NK-92 treated with Interleukin-12 subunit alpha and Interleukin-12 subunit beta, amount 100 ng/mL, for 24 hours (cell line): ENCODE data around the gene MYLK.
"Not testable (repeated sequence)": the region's sequence is repeated elsewhere in the genome, so short reads cannot be mapped to it uniquely, and the experiment has no call there.

Source experiments
- DNase-seq: peaks from one replicate; lab custom pipeline; 2025; lab: John Stamatoyannopoulos, UW

Gene MYLK, protein sequence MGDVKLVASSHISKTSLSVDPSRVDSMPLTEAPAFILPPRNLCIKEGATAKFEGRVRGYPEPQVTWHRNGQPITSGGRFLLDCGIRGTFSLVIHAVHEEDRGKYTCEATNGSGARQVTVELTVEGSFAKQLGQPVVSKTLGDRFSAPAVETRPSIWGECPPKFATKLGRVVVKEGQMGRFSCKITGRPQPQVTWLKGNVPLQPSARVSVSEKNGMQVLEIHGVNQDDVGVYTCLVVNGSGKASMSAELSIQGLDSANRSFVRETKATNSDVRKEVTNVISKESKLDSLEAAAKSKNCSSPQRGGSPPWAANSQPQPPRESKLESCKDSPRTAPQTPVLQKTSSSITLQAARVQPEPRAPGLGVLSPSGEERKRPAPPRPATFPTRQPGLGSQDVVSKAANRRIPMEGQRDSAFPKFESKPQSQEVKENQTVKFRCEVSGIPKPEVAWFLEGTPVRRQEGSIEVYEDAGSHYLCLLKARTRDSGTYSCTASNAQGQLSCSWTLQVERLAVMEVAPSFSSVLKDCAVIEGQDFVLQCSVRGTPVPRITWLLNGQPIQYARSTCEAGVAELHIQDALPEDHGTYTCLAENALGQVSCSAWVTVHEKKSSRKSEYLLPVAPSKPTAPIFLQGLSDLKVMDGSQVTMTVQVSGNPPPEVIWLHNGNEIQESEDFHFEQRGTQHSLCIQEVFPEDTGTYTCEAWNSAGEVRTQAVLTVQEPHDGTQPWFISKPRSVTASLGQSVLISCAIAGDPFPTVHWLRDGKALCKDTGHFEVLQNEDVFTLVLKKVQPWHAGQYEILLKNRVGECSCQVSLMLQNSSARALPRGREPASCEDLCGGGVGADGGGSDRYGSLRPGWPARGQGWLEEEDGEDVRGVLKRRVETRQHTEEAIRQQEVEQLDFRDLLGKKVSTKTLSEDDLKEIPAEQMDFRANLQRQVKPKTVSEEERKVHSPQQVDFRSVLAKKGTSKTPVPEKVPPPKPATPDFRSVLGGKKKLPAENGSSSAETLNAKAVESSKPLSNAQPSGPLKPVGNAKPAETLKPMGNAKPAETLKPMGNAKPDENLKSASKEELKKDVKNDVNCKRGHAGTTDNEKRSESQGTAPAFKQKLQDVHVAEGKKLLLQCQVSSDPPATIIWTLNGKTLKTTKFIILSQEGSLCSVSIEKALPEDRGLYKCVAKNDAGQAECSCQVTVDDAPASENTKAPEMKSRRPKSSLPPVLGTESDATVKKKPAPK (N-terminal part only)

DNA sequence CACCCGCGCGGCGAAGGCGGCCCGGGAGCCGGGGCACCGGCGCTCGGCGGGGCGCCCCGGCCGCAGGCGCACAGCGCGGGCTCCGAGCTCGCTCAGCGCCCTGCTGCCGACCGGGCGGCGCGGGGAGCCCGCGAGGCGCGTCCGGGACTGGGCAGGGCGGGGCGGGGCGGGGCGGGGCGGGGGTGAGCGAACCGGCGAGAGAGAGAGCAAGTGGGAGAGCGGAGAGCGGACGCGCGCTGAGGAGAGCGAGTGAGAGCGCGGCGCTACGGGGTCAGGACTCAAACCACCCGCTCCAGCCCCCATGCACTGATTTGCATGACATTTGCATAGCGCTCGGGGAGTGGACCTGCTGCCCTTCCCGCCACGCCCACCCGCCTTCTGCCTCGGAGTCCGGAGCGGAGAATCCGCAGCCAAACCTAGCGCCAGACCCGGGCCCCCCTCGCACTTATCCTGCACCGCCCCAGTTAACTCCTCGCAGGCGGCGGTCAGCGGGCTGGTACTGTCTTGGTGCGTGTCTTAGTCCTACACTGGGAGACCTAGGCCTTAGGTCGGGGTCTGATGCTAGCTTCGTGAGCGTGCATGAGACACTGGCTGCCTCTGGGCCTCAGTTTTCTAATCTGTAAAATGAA, at the start of gene MYLK:
MYLK (minus strand) TSS at position 130 of the 629 bp plus-strand sequence. CDS start 90,491 bp downstream, outside the sequence.
- no peak for DNase-seq

DNA sequence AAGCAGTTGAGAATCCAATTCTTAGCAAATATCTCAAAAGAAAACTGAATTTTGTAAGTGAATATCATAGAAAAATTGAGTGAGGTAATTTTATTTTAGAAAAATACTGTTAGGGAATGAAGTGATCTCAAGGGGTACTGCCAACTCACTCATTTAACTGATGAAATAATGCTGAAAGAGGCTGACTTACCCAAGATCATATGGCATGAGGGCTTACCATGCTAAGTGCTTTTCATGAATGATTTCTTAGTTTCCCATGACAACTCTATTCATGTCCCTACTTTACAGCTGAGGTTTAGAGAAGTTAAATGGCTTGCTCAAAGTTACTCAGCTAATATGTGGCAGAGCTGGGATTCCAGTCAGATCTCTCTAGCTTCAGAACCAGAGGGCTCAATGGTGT, 46.3 kb upstream of the MYLK start:
- no peak for DNase-seq

DNA sequence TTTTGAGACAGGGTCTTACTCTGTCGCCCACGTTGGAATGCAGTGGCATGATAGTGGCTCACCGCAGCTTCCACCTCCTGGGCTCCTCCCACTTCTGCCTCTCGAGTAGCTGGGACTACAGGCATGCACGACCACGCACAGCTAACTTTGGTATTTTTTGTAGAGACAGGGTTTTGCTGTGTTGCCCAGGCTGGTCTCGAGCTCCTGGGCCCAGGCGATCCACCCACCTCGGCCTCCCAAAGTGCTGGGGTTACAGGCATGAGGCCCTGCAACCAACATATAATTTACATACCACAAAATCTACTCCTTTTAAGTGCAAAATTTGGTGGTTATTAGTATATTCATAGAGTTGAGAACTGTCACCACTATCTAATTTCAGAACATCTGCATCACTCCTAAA, 45.2 kb upstream of the MYLK start:
- DNase-seq, result no peak

DNA sequence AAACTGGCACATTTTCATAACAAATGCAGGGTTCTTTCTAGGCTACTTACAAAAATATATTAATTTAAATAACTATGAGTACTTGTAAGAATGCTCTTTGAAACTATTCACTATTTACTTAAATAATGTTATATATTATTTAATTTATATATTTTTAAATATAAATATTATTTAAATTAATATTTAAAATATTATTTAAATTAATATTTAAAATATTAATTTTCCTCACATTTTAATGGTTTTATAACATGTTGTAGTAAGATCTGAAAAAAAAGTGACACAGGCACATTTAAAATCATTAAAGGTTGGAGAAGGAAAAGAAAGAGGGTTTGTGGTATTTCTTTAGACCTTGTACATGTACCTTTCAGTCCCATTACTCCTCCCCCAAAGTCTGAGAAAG, 42.3 kb upstream of the MYLK start:
- DNase-seq, result no peak

DNA sequence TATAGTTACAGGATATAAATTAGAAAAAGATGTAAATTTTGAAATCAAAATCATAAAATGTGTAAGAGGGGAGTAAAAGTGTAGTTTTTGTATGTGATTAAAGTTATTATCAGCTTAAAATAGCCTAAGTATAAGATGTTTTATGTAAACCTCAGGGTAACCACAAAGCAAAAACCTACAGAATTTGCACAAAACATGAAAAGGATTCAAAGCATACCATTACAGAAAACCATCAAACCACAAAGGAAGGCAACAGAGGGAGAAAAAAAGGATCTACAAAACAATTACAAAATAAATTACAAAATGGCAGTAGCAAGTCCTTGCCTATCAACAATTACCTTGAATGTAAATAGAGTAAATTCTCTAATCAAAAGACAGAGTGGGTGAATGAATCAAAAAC, 36.7 kb upstream of the MYLK start:
- no peak for DNase-seq

DNA sequence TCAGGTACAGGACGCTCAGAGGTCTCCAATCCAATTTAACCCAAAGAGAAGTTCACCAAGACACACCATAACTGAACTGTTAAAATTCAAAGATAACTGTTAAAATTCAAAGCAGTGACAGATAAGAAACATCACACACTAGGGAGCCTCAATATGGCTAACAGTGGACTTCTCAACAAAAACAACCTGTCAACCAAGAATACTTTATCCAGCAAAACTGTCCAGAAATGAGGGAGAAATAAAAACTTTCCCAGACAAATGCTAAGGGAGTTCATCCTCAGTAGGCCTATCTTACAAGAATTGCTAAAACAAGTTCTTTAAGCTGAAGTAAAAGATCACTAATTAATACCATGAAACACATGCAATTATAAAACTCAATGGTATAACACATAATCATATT, 36.3 kb upstream of the MYLK start:
- no peak for DNase-seq

DNA sequence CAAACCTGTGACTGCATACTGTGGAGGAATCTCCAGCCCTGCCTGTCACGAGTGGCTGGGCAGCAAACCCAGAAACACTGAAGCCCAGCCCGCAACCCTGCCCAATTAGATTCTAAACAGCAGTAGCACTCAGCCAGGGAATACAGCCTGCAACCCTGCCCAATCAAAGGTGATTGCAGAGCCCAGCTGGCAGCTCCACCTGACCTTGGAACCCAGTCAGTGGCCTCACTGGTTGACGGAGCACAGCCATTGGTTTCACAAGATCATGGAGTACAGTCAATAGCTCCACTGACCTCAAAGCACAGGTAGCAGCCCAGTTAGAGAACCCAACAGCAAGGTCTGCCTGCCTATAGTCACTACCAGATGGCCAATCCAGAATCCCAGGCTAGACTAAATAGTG, 35.2 kb upstream of the MYLK start:
- no peak for DNase-seq

DNA sequence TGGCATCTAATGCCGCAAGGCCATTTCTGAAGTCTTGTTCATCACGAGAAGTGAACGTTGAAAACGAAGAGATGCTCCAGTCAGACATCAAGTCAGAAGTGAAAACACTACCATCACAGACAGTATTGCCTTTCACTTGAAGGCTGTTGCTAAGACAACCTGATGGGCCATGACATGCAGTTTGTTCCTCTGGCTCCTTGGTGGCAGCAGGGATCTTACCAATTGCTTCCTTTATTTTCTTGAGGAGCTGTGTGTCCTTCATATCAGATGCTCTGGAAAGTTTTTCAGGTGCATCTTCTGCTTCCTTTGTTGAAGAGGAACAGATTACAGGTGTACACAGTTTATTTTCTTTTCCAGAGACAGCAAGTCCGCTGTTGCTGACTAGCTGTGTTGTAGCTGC, 30.7 kb upstream of the MYLK start:
- DNase-seq, result no peak

DNA sequence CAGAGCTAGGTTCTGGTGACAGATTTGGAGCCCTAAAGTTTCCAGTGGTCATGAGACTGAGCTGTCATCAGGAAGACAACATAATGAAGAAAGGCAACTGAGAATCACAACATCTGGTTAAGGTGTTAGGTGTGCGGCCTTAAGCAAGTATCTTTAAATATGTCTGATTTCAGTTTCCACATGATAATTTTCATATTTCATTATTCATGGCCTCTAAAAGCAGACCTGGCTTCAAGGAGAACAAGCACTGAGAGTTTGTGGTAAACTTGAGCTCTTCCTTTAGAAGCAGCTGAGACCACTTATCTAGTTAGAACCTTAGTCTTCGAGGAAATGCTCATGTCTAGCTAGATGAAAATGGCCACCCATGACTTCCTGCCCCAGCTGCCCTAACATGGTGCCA, 25.7 kb upstream of the MYLK start:
- DNase-seq, result no peak

DNA sequence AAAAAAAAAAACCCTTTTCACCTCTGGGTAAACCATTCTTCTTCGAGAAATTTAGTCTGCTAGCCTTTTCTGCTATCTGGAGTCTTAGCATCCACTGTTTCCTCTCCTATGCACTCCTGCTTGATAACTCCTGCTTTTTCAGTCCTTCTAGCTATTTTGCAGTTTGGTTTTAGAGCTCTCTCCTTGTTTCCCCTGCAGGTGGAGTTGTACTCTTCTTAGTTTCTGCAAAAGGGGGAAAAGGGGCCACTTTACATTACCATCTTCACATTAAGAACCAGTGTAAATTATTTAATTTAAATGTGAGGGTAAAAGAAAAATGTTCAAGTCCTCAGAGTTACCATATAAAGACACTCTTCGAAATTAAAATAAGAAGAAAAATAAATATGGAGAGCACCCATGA, 23.6 kb upstream of the MYLK start:
- no peak for DNase-seq

DNA sequence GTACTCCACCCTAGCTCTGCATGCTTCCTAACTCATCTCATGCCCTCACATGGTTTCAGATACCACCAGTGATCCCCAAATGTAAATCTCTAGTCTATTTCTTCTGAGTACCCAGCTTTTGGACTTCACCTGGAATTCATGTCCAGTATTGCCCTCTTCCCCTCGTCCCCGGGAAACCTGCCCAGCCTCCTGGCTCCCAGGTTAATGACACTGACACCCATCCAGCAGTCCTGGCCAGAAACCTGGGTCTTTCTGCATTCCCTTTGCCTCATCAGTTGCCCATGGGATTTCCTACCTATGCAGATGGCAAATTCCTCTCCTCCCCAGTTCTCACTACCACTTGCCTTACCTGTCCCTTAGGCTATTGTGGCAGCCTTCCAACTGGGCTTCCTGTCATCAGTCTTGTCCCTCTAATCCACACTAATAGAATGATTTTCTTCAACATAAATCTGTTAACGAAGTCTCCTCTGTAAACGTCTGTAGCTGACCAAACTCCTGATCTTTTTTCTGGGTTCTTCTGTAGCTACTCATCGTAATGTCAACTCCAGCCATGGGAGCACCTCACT, 15.3 kb upstream of the MYLK start:
- no peak for DNase-seq

DNA sequence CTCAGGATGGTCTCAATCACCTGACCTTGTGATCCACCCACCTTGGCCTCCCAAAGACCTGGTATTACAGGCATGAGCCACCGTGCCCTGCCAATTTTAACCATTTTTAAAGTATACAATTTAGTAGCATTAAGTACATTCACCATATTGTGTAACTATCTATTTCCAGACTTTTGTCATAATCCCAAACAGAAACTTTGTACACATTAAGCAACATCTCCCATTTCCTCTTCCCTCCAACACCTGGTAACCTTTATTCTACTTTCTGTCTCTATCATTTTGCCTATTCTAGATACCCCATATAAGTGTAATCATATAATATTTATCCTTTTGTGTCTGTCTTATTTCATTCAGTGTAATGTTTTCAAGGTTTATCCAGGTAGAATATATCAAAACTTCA, 8.9 kb upstream of the MYLK start:
- DNase-seq, result no peak

DNA sequence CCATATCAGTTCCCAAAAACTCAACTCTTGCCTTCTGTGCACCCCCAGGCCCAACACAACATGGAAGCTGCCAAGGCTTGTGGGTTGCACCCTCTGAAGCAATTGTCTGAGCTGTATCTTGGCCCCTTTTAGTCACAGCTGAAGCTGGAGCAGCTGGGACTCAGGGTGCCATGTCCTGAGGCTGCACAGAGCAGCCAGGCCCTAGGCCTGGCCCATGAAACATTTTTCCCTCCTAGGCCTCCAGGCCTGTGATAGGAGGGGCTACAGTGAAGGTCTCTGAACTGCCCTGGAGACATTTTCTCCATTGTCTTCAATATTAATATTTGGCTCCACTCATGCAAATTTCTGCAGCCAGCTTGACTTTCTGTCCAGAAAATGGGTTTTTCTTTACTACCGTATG, 8.1 kb upstream of the MYLK start:
- DNase-seq, result no peak

DNA sequence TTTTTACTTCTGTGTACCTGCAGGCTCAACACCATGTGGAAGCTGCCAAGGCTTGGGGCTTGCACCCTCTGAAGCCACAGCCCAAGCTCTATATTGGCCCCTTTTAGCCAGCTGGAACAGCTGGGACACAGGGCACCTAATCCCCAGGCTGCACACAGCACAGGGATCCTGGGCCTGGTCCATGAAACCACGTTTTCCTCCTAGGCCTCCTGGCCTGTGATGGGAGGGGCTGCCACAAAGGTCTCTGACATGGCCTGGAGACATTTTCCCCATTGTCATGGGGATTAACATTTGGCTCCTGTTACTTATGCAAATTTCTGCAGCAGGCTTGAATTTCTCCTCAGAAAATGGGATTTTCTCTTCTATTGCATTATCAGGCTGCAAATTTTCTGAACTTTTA, 6.9 kb upstream of the MYLK start:
- DNase-seq, result not testable (repeated sequence)

DNA sequence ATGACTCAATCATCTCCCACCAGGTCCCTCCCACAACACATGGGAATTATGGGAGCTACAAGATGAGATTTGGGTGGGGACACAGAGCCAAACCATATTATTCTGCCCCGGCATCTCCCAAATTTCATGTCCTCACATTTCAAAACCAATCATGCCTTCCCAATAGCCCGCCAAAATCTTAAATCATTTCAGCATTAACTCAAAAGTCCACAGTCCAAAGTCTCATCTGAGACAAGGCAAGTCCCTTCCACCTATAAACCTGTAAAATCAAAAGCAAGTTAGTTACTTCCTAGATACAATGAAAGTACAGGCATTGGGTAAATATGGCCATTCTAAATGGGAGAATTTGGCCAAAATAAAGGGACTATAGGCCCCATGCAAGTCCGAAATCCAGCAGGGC, 6.0 kb upstream of the MYLK start:
- not testable (repeated sequence) for DNase-seq

DNA sequence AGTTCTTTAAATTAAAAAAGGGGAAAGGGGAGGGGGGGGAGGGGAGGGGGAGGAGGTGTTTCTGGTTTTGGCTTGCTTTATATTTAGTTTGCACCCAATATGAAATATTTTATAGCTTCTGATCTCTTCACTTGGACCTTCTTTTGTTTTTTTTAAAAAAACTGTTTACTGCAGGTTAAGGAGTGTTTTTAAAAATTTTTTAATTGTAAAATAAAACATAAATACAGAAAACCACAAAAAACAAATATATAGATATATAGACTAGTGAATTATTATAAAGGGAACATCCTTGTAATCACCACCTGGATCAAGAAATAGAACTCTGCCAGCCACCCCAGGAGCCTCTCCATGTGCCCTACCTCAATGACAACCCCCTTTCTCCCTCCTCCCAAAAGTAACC, 861 bp upstream of the MYLK start:
- no peak for DNase-seq

DNA sequence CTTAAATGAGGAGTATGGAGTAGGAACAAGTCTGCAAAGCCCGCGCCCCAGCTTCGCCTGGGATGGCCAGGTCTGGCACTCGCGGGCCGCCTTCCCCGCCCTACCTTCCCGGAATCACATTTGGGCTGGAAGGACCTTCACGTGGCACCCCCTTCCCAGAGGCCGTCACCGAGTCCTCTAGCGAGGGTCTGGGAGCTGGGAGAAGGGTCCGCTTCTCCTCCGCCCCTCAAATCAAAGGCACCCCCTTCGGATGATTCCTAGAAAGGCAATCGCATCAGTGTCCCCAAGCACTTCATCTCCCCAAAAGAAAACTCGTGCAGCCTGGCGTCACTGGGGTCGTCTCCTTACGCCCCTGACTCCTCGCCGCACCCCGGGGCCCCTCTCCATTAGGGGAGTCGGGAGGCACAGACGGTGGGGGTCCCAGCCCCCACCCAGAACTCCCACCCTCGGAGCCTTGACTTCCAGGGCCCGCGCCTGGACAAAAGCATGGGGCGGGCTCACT, 380 bp downstream of the MYLK start:
- no peak for DNase-seq

DNA sequence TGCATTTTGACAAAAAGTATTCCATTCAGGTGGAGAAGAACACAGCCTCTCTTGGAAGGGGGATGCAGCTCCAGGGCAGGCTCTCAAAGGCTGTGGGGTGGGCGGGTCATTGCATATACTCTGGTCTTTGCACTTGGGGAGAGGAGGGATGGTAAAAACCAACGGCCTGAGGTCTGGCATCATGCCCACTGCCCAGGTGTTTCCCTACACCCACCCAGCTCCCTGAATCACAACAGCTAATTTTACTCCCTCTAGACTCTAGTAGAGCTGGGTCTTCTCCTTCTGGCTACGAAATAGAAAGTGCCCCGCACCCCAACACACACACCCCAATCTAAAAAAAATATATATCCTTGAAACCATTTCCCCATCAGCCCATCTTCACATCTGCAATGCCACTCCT, 1.0 kb downstream of the MYLK start:
- no peak for DNase-seq

DNA sequence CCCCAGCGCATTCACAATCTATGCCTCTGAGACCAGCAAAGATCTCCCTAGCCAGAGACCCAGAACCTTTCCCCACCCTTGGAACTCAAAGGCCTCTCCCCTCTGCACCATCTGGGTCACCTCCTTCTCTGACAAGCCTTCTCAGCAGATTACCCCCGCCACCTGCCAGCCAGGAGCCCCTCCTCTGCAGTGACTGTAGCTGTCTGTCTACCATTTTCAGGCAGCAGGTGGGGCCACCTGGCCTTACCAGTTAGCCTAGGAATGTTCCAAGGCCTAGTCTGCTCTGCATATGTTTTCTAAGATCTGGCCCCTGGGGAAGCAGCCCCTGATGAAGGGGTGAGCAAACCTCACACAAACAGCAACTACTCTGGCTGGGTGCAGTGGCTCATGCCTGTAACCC, 2.4 kb downstream of the MYLK start:
- DNase-seq, result no peak

DNA sequence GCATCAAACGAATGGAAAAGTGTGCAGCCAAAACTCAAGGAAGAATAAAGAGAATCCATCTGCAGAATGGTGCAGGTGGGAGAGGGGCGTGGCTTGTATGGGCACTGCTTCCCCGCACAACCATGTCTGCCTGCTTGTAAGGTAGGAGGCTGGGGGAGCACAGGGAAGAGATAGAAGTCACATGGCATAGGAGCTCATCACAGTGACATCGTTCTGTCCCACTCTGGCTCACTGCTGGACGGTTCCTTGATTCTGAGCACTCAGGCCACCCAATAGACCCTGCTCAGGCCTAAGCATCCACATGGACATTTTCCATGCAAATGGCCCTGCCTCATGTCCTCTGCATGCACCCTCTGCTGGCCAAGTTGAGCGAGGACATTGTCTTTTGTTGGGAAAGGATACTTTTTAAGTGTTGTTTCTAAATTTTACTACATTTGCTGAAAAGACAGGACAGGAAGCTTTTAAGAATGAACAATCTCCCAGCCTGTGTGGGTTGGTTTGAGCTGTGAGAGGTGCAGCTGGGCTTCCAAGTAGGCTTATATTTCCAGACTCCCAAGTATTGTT, 3.1 kb downstream of the MYLK start:
- DNase-seq, result no peak

DNA sequence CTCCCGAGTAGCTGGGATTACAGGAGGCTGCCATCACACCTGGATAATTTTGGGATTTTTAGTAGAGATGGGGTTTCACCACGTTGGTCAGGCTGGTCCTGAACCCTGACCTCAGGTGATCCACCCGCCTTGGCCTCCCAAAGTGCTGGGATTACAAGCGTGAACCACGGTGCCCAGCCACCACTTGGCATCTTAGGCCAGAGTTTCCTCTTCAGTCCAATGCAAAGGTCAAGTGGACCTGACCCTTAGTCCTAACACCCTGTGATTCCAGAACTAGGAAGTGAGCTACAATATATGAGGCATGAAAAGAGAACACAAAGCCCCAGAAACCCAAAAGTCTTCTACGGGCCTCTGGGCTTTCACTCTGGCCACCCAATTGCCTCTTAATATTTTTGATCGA, 5.3 kb downstream of the MYLK start:
- no peak for DNase-seq
